Naive thymus-derived CD8-positive, alpha-beta T cell (primary cell): ENCODE measurements around the gene CEP76. TPM values are rescaled to one million over a fixed set of nuclear protein-coding genes. Genes with fewer than 3 reads are reported as not detected.
"Not testable (repeated sequence)": the region's sequence is repeated elsewhere in the genome, so short reads cannot be mapped to it uniquely, and the experiment has no call there.

Experiments used
- ATAC-seq, 2 donors: fragments of 150-1000 bp; cut with Tn5 transposase in 1 of 2; sonication (Bioruptor Pico), chemical (Tn5 transposase) in 1 of 2; 1 replicate in 1 of 2; 2 replicates in 1 of 2; pipeline ENCODE4 v1.10.0; 2021; ENCODE audit warnings: mild to moderate bottlenecking in 2 of 2, moderate library complexity in 2 of 2
- POLR2A ChIA-PET: fragments of 350-600 bp; sonication (Branson Sonifier 250); formaldehyde crosslinking; loops from one replicate; lab custom pipeline; 2021; ENCODE audit warnings: antibody characterized with exemption; lab: Charles Lee
- DNase-seq, 10 donors: peaks; one replicate each; pipeline versions ENCODE4 v3.0.0 to v3.0.0-alpha.2; 2020 to 2022
- H3K27ac Mint-ChIP-seq, 10 donors: one replicate each; pipeline ENCODE4 v1.8.0; 2020 to 2022; ENCODE audit warnings: mild to moderate bottlenecking in 10 of 10, mixed read lengths in 10 of 10, moderate library complexity in 4 of 10, inconsistent platforms in 1 of 10
- H3K27me3 Mint-ChIP-seq, 5 donors: one replicate each; pipeline ENCODE4 v1.8.0; 2021 to 2022; ENCODE audit warnings: mixed read lengths in 5 of 5
- H3K36me3 Mint-ChIP-seq, 3 donors: one replicate each; pipeline ENCODE4 v1.8.0; 2020 to 2022; ENCODE audit warnings: mixed read lengths in 3 of 3, mild to moderate bottlenecking in 2 of 3, inconsistent platforms in 1 of 3
- H3K4me1 Mint-ChIP-seq, 4 donors: one replicate each; pipeline ENCODE4 v1.8.0; 2021 to 2022; ENCODE audit warnings: mixed read lengths in 4 of 4
- H3K4me3 Mint-ChIP-seq, 10 donors: one replicate each; pipeline ENCODE4 v1.8.0; 2020 to 2022; ENCODE audit warnings: mild to moderate bottlenecking in 10 of 10, mixed read lengths in 10 of 10, moderate library complexity in 6 of 10, inconsistent platforms in 1 of 10
- H3K9me3 Mint-ChIP-seq, 9 donors: one replicate each; pipeline ENCODE4 v1.8.0; 2020 to 2022; ENCODE audit warnings: mixed read lengths in 9 of 9, mild to moderate bottlenecking in 3 of 9, inconsistent platforms in 1 of 9, moderate library complexity in 1 of 9
- polyA plus RNA-seq, 3 donors: library from polyadenylated mRNA; unstranded; fragments of 300-500 nt; fragmentation: Illumina TruSeq; gene quantifications; one replicate each; pipeline ENCODE4 v1.2.3, GENCODE V29; 2021
- total RNA-seq, 8 experiments: library from RNA in 2 of 8; stranded (reverse) in 2 of 8; gene quantifications; one replicate each; pipeline ENCODE4 v1.2.3 and lab custom pipeline; 2021 to 2026

The CEP76 gene
- total and polyA plus RNA-seq, 5 experiments from 2014 or later: 2.9 to 11.9 (median 7.3) TPM

- peaks cover 0 to 8% (median 4%) of the 10 kb centered on the region in 5 donors for H3K27me3 Mint-ChIP-seq
- no peak for DNase-seq
- no peak for ATAC-seq
- POLR2A ChIA-PET: no interaction called here
- no peak overlapping the region for H3K4me3 Mint-ChIP-seq
- H3K27ac Mint-ChIP-seq: peak overlapping the region in 1 of 10 donors; percentile 34
- no peaks in the 10 kb centered on the region for H3K4me1 Mint-ChIP-seq
- H3K36me3 Mint-ChIP-seq: no peaks in the 10 kb centered on the region
- H3K9me3 Mint-ChIP-seq: no peaks in the 10 kb centered on the region
Measured at GRCh38 chr18:12637393-12637792, 65.1 kb downstream of the CEP76 start.

GRCh38 chr18:12631831-12632477, 70.6 kb downstream of the CEP76 start:
- Mint-ChIP-seq H3K36me3 (peaks cover 0 to 3% (median 0%) of the 10 kb centered on the region in 3 donors), H3K4me3 (no peak overlapping the region), H3K27ac (no peak overlapping the region), H3K27me3 (no peaks in the 10 kb centered on the region), H3K9me3 (no peaks in the 10 kb centered on the region), H3K4me1 (no peaks in the 10 kb centered on the region)
- ATAC-seq (no peak), DNase-seq (no peak)
- POLR2A ChIA-PET: no interaction called here

GRCh38 chr18:12630136-12630535, 72.4 kb downstream of the CEP76 start:
- Mint-ChIP-seq H3K36me3 (peaks cover 0 to 3% (median 0%) of the 10 kb centered on the region in 3 donors), H3K4me1 (no peaks in the 10 kb centered on the region), H3K27me3 (peaks cover 0 to 1% (median 0%) of the 10 kb centered on the region in 5 donors), H3K4me3 (no peak overlapping the region), H3K9me3 (no peaks in the 10 kb centered on the region), H3K27ac (no peak overlapping the region)
- DNase-seq (no peak), ATAC-seq (no peak)
- POLR2A ChIA-PET: no interaction called here

GRCh38 chr18:12628706-12629702, 73.5 kb downstream of the CEP76 start:
- POLR2A ChIA-PET: no interaction called here
- Mint-ChIP-seq H3K9me3 (no peaks in the 10 kb centered on the region), H3K27me3 (peaks cover 0 to 1% (median 0%) of the 10 kb centered on the region in 5 donors)

GRCh38 chr18:12627199-12627598, 75.3 kb downstream of the CEP76 start:
- not testable (repeated sequence) for H3K36me3 Mint-ChIP-seq

More at GRCh38 chr18:12628706-12629702, 73.5 kb downstream of the CEP76 start:
- peaks cover 0 to 3% (median 0%) of the 10 kb centered on the region in 3 donors for H3K36me3 Mint-ChIP-seq
- no peak overlapping the region for H3K27ac Mint-ChIP-seq
- H3K4me1 Mint-ChIP-seq: no peaks in the 10 kb centered on the region
- H3K4me3 Mint-ChIP-seq: no peak overlapping the region
- DNase-seq (no peak), ATAC-seq (no peak)

GRCh38 chr18:12625241-12625640, 77.3 kb downstream of the CEP76 start:
- peaks cover 0 to 3% (median 0%) of the 10 kb centered on the region in 3 donors for H3K36me3 Mint-ChIP-seq
- DNase-seq (no peak), ATAC-seq (no peak)
- H3K27ac Mint-ChIP-seq: no peak overlapping the region
- no peaks in the 10 kb centered on the region for H3K4me1 Mint-ChIP-seq
- POLR2A ChIA-PET: no interaction called here
- peaks cover 0 to 9% (median 0%) of the 10 kb centered on the region in 9 donors for H3K9me3 Mint-ChIP-seq
- H3K4me3 Mint-ChIP-seq: no peak overlapping the region
- H3K27me3 Mint-ChIP-seq: peaks cover 0 to 6% (median 0%) of the 10 kb centered on the region in 5 donors

More at GRCh38 chr18:12627199-12627598, 75.3 kb downstream of the CEP76 start:
- peak overlapping the region in 1 of 10 donors; percentile 66 for H3K27ac Mint-ChIP-seq
- DNase-seq, H3K27me3 Mint-ChIP-seq, H3K4me1 Mint-ChIP-seq, ATAC-seq, POLR2A ChIA-PET, H3K9me3 Mint-ChIP-seq, H3K4me3 Mint-ChIP-seq: not testable (repeated sequence)

Other genes with a start within 250 kb of the CEP76 start
- gene SPIRE1, start 44.6 kb downstream of the CEP76 start, total RNA-seq: 1 to 10 TPM; 2.2 to 3.5 TPM
- gene SPIRE1, start 44.6 kb downstream of the CEP76 start, polyA plus RNA-seq: 1 to 10 TPM in 1 of 3 donors, under 1 TPM in 1, not detected in 1; 0.46 to 1.2 TPM
- 10 to 100 TPM; 70.7 to 79.0 TPM for gene PSMG2, start 319 bp upstream of the CEP76 start, total RNA-seq
- 100 to 1,000 TPM; 110 to 117 (median 113) TPM for gene PSMG2, start 319 bp upstream of the CEP76 start, polyA plus RNA-seq
- gene PTPN2, start 181.5 kb upstream of the CEP76 start, total RNA-seq: 10 to 100 TPM; 62.7 to 71.7 TPM
- 10 to 100 TPM; 71.4 to 76.1 (median 74.2) TPM for gene PTPN2, start 181.5 kb upstream of the CEP76 start, polyA plus RNA-seq
- gene SEH1L, start 245.3 kb upstream of the CEP76 start, total RNA-seq: 10 to 100 TPM; 40.9 to 41.7 TPM
- 10 to 100 TPM; 25.5 to 37.1 (median 35.5) TPM for gene SEH1L, start 245.3 kb upstream of the CEP76 start, polyA plus RNA-seq